Left ventricle myocardium inferior (tissue), 1 donor: ENCODE results near the gene FHIT. TPM values are rescaled to one million over a fixed set of nuclear protein-coding genes. Genes with fewer than 3 reads are reported as not detected.

ENCODE experiments used
- DNase-seq: peaks from one replicate; pipeline ENCODE4 v3.0.0-alpha.2; 2020
- H3K27ac ChIP-seq: fragments of 200-600 bp; replicated peaks from 2 replicates; pipeline ENCODE4 v1.8.0; 2021
- H3K27me3 ChIP-seq: fragments of 200-600 bp; 2 replicates; pipeline ENCODE4 v1.8.0; 2021; ENCODE audit warnings: low read depth
- H3K36me3 ChIP-seq: fragments of 200-600 bp; 2 replicates; pipeline ENCODE4 v1.8.0; 2021
- H3K4me1 ChIP-seq: fragments of 200-600 bp; 2 replicates; pipeline ENCODE4 v1.8.0; 2021
- H3K4me3 ChIP-seq: fragments of 200-600 bp; 2 replicates; pipeline ENCODE4 v1.8.0; 2021; ENCODE audit warnings: mild to moderate bottlenecking, moderate library complexity
- H3K9me3 ChIP-seq: fragments of 200-600 bp; replicated peaks from 2 replicates; pipeline ENCODE4 v1.8.0; 2021
- intact Hi-C: fragments of 100-400 bp; cut with micrococcal nuclease; formaldehyde crosslinking; loops from one replicate; pipeline ENCODE4 v1.11.0; 2022
- total RNA-seq: library from RNA; stranded (reverse); fragmentation: NEBNext Ultra II Directional; extraction: Animal tissue kit (Norgen Biotek cat#: 25700); gene quantifications from one replicate; pipeline ENCODE4 v1.2.1, GENCODE V29; 2021
- TF ChIP-seq, protein P1 (sequence below): fragments of 200-600 bp; IDR thresholded peaks from 2 replicates; pipeline ENCODE4 v1.8.0; 2021; ENCODE audit warnings: antibody characterized with exemption, mild to moderate bottlenecking, borderline replicate concordance
- donor health status: DM: no; HTN: yes; CAD: no; lungs with severe emphysema.

The FHIT gene
- total RNA-seq, 1 donor from 2014 or later, result 16.0 TPM

DNA sequence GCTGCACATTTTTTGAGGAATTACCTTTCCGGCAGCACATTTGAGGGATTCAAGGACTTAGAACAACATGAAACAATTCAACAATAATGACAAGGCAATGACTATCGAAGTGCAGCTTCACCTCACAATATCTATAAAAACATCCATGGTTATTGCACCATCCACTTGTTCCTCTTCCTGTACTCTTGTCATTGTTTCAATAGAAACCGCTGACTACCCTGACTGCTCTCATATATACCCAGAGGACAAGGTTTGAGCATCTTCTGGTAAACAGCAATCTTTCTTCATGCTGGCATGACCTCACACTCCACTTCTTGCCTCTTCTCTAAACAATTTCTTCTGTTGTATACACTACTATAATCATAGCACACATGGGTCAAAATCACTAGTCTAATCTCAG lies 864.9 kb downstream of the FHIT start:
- H3K27me3 ChIP-seq, result no peaks in the 10 kb centered on the region
- intact Hi-C loops, result no loop called here
- H3K4me3 ChIP-seq, result no peak overlapping the region

DNA sequence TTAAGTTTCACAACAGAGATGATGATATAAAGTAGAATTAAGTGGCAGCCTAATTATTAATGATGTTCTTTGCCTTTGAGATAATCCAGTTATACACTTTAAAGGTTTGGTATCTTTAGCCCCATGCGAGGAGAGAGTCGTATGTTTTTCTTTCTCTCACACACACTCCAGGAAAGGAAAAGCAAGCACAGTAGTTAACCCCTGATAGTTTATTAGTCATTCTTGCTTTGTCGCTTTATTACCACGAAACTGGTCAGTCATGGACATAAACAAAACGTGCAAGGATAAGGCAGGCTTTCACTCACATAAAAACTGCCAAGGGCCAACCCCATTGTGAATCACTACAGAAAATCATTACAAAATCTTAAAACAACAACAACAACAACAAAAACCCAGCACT lies 866.9 kb downstream of the FHIT start:
- intact Hi-C loops, result no loop called here
- no peak overlapping the region for H3K4me3 ChIP-seq
- TF ChIP-seq, protein P1, sequence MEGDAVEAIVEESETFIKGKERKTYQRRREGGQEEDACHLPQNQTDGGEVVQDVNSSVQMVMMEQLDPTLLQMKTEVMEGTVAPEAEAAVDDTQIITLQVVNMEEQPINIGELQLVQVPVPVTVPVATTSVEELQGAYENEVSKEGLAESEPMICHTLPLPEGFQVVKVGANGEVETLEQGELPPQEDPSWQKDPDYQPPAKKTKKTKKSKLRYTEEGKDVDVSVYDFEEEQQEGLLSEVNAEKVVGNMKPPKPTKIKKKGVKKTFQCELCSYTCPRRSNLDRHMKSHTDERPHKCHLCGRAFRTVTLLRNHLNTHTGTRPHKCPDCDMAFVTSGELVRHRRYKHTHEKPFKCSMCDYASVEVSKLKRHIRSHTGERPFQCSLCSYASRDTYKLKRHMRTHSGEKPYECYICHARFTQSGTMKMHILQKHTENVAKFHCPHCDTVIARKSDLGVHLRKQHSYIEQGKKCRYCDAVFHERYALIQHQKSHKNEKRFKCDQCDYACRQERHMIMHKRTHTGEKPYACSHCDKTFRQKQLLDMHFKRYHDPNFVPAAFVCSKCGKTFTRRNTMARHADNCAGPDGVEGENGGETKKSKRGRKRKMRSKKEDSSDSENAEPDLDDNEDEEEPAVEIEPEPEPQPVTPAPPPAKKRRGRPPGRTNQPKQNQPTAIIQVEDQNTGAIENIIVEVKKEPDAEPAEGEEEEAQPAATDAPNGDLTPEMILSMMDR, result no peak

More for the DNA sequence above, 864.9 kb downstream of the FHIT start:
- Histone ChIP-seq H3K27ac (no peak overlapping the region), H3K9me3 (no peaks in the 10 kb centered on the region), H3K36me3 (no peaks in the 10 kb centered on the region), H3K4me1 (no peaks in the 10 kb centered on the region)
- TF ChIP-seq, protein P1, result no peak
- no peak for DNase-seq

DNA sequence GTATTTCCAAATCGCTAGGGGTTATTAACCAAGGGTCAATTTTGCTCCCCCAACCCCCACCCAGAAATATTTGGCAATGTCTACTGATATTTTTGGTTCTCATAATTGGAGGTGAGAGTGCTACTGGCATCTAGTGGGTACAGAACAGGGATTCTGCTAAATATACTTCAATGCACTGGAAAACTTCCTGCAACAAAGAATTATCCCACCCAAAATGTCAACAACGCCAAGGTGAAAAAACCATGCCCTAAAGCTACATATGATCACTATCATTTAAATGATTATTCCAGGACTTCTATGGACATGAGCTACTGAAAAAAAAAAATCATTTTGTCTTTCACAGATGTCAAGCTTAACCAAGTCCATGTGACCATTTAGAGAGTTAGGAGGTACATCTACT lies 867.9 kb downstream of the FHIT start:
- Histone ChIP-seq H3K27ac (no peak overlapping the region), H3K4me3 (no peak overlapping the region), H3K27me3 (no peaks in the 10 kb centered on the region), H3K36me3 (no peaks in the 10 kb centered on the region), H3K9me3 (no peaks in the 10 kb centered on the region), H3K4me1 (no peaks in the 10 kb centered on the region)
- no peak for DNase-seq
- intact Hi-C loops, result no loop called here
- TF ChIP-seq, protein P1, result no peak

More for the DNA sequence above, 866.9 kb downstream of the FHIT start:
- Histone ChIP-seq H3K27me3 (no peaks in the 10 kb centered on the region), H3K9me3 (no peaks in the 10 kb centered on the region), H3K4me1 (no peaks in the 10 kb centered on the region), H3K36me3 (no peaks in the 10 kb centered on the region), H3K27ac (no peak overlapping the region)
- no peak for DNase-seq

DNA sequence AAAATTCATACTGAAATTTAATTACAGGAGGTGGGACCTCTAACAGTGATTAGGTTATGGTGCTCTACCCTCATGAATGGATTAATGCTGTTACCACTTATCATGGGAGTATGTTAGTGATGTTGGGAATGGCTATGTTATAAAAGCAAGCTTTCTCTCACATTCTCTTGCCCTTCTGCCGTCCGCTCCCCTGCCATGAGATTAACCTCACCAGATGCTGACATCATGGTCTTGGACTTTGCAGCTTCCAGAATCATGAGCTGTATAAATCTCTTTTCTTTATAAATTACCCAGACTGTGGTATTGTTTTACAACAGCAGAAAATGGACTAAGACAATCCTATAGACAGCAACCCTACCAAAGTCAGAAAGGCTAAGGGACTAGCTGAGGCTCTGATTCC lies 884.8 kb downstream of the FHIT start:
- intact Hi-C loops, result no loop called here
- TF ChIP-seq, protein P1, result no peak
- no peak for DNase-seq

DNA sequence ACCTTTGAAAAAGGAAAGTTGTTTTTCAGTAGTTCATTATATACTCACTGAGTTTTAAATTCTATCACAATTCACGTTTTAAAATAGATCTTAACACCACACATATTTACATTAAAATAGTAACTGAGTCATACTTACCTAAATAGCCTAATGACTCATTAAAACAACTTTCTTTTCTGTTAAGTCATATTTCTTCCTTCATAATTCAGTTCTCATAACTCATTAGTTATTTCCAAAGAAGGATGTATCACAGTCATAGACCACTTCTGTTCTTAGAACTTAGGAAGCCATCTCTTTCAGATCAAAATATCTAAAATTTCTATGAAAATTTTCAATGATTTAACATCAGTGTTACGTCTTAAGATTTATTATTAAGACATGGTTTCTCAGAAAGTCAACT lies 885.9 kb downstream of the FHIT start:
- Histone ChIP-seq H3K27me3 (no peaks in the 10 kb centered on the region), H3K4me1 (no peaks in the 10 kb centered on the region), H3K4me3 (no peak overlapping the region), H3K27ac (no peak overlapping the region), H3K36me3 (no peaks in the 10 kb centered on the region), H3K9me3 (peaks cover 11% of the 10 kb centered on the region)
- intact Hi-C loops, result no loop called here
- TF ChIP-seq, protein P1, result no peak
- DNase-seq, result no peak

More for the DNA sequence above, 884.8 kb downstream of the FHIT start:
- H3K27me3 ChIP-seq, result no peaks in the 10 kb centered on the region
- H3K9me3 ChIP-seq, result peaks cover 11% of the 10 kb centered on the region
- H3K4me1 ChIP-seq, result no peaks in the 10 kb centered on the region
- no peak overlapping the region for H3K4me3 ChIP-seq
- no peak overlapping the region for H3K27ac ChIP-seq
- H3K36me3 ChIP-seq, result no peaks in the 10 kb centered on the region

DNA sequence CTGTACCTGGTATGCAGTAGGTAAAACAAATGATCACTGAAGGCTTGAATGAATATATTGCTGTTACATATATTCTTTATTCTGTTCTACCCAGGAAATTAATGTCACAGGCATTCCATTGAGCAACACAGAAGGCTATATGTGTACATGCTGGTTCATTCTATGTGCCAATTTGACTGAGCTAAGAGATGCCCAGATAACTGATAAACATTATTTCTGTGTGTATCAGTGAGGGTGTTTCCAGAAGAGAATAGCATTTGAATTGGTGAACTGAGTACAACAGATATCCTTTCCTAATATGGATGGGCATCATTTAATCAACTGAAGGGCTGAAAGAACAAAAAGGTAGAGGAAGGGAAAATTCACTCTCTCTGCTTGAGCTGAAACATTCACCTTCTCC lies 886.8 kb downstream of the FHIT start:
- intact Hi-C loops, result no loop called here
- Histone ChIP-seq H3K9me3 (peaks cover 7% of the 10 kb centered on the region), H3K27me3 (no peaks in the 10 kb centered on the region), H3K36me3 (no peaks in the 10 kb centered on the region), H3K4me1 (no peaks in the 10 kb centered on the region), H3K4me3 (no peak overlapping the region), H3K27ac (no peak overlapping the region)
- TF ChIP-seq, protein P1, result no peak
- no peak for DNase-seq
